ENCODE results near the gene EME1. TPM values are rescaled to one million over a fixed set of nuclear protein-coding genes. Genes with fewer than 3 reads are reported as not detected.

EME1 gene
- total and polyA plus RNA-seq, 2 donors (not counting 3 experiments of a cell fraction or from before 2014, with no cell fraction given): 5.6 to 9.1 TPM

DNA sequence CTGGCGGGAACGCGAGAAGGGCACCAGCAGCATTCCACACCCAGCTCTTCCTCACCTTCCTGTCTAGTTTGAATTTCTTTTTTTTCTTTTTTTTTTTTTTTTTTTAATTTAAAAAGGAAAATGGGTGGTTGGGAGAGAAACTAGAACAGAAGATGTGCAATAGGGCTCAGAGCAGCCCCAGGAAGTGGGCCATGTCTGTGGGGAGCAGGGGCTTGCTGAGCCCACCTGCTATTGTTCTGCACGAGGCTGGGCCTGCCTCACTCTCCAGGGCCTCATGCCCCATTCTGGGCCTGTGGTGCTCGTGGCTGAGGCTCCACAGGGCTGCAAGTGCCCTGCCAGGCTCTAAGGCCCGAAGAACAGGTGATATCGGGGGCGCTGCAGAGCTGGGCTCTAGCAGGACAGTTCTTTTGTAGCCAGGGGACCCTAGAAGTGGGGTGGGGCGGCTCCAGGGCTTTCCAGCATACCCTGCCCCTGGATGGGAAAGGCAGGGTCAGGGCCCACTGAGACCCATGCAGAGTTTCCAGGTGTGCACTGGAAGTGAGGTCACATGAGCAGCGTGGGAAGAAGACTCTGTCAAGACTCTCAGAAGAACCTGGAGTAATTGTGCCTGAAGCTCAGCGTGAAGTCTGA lies 12.4 kb upstream of the EME1 start:
- no peaks in the 10 kb centered on the region for H3K9me1 ChIP-seq (replicated peaks; ENCODE audit: control insufficient read depth, extremely low read depth, insufficient read depth, low read length)
- no peak overlapping the region for H3K4me2 ChIP-seq (ENCODE audit: insufficient read depth, low read length)
- no peaks in the 10 kb centered on the region for H3K4me1 ChIP-seq (ENCODE audit: control insufficient read depth, extremely low read depth, insufficient read depth, low read length)
- no peak overlapping the region for H3K9ac ChIP-seq (replicated peaks; ENCODE audit: extremely low read depth, insufficient read depth, low read length)
- TF ChIP-seq JUN (IDR thresholded peaks at IDR 0.05; ENCODE audit: borderline replicate concordance, insufficient read depth, insufficient read length, low read depth): no peak
- FAIRE-seq (no peak), DNase-seq (ENCODE audit: low read depth, low spot score) (no peak)
- dilution Hi-C loops (cut with MboI; ENCODE audit: extremely low pct_ligation_motif_present, low sequenced_read_pairs) (no loop called here), intact Hi-C loops (cut with micrococcal nuclease) (no loop called here)
- H4K20me1 ChIP-seq (replicated peaks; ENCODE audit: control insufficient read depth, extremely low read depth, insufficient read depth, low read length): no peaks in the 10 kb centered on the region
- no peaks in the 10 kb centered on the region for H3K27me3 ChIP-seq (ENCODE audit: control insufficient read depth in 2 of 2, insufficient read depth in 2 of 2, low read length in 2 of 2)
- TSS peak; percentile 39 for BruUV-seq (replicated peaks)
- no peak overlapping the region for H2AFZ ChIP-seq (ENCODE audit: low read depth, low read length)
- no peaks in the 10 kb centered on the region for H3K9me3 ChIP-seq (replicated peaks; ENCODE audit: control insufficient read depth, insufficient read depth, low read length)
- H3K27ac ChIP-seq (ENCODE audit: insufficient read depth, low read depth, low read length): no peak overlapping the region
- ChIA-PET POLR2A (no interaction called here), CTCF (interaction anchor here (0.7 to 4.2 kb wide), 8 partner anchors 8 to 470 kb away, joined by 3 to 30 read pairs (median 9); partner anchors contain the start of genes LRRC59, RSAD1 and XYLT2)
- no peak overlapping the region for H3K4me3 ChIP-seq (replicated peaks in 1 of 3; ENCODE audit: insufficient read depth in 1 of 3, low read depth in 1 of 3, low read length in 3 of 3)
- no peaks in the 10 kb centered on the region for H3K79me2 ChIP-seq (ENCODE audit: control insufficient read depth, insufficient read depth, low read length)
- H3K36me3 ChIP-seq (ENCODE audit: control insufficient read depth in 2 of 2, extremely low read depth in 1 of 2, insufficient read depth in 2 of 2, low read length in 2 of 2): peaks cover 2 to 29% of the 10 kb centered on the region in 2 experiments

DNA sequence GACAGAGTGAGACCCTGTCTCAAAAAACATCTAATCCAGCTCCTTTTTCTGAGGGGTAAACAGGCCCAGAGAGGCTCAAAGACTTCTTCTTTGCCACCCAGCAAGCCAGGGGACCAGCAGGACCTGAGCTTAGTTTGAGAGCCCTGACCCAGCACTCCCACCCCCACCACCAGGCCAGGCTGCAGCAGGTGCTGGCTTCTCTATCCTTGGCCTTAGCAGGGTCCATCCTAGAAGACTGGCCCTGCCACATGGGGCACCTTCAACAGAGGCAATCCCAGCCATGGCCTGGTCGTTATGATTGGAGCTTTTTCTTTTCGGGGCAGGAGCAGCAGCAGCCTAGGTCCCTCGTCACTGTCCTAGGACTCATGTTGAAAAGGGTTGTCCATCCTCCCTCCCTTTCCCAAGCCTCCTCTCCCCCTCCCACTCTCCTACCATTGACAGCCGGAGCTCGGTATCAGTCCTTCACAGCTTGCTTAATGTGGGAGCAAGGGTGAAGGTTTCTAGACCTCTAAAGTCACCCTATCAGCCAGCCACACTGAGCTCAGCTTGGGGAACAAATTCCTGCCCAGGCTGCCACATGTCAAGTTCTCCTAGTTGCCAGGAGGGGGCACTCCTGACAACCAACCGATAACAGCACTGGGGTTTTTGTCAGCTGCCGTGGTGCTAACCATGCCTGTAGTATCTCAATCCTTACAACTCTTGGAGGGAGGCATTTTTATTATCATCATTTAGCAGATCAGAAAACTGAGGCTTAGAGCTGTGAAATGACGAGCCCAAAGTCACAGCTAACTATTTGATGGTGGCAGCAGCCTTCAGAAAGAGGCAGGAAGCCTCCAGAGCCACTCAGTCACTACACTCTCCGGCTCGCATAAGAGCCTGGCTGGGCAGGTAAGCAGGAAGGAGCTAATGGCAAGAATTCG lies 11.2 kb upstream of the EME1 start:
- BruUV-seq (replicated peaks): no TSS peak
- DNase-seq (ENCODE audit: low read depth, low spot score) (peak; percentile 61), FAIRE-seq (peak; percentile 92)
- Histone ChIP-seq H3K4me3 (replicated peaks in 1 of 3; ENCODE audit: insufficient read depth in 1 of 3, low read depth in 1 of 3, low read length in 3 of 3) (no peak overlapping the region), H3K79me2 (ENCODE audit: control insufficient read depth, insufficient read depth, low read length) (no peaks in the 10 kb centered on the region), H3K4me1 (ENCODE audit: control insufficient read depth, extremely low read depth, insufficient read depth, low read length) (no peaks in the 10 kb centered on the region), H2AFZ (ENCODE audit: low read depth, low read length) (no peak overlapping the region), H3K27ac (ENCODE audit: insufficient read depth, low read depth, low read length) (no peak overlapping the region), H3K9me1 (replicated peaks; ENCODE audit: control insufficient read depth, extremely low read depth, insufficient read depth, low read length) (no peaks in the 10 kb centered on the region), H3K36me3 (ENCODE audit: control insufficient read depth in 2 of 2, extremely low read depth in 1 of 2, insufficient read depth in 2 of 2, low read length in 2 of 2) (peaks cover 0 to 27% of the 10 kb centered on the region in 2 experiments), H4K20me1 (replicated peaks; ENCODE audit: control insufficient read depth, extremely low read depth, insufficient read depth, low read length) (no peaks in the 10 kb centered on the region), H3K9me3 (replicated peaks; ENCODE audit: control insufficient read depth, insufficient read depth, low read length) (no peaks in the 10 kb centered on the region), H3K9ac (replicated peaks; ENCODE audit: extremely low read depth, insufficient read depth, low read length) (no peak overlapping the region), H3K27me3 (ENCODE audit: control insufficient read depth in 2 of 2, insufficient read depth in 2 of 2, low read length in 2 of 2) (no peaks in the 10 kb centered on the region), H3K4me2 (ENCODE audit: insufficient read depth, low read length) (no peak overlapping the region)
- dilution Hi-C loops (cut with MboI; ENCODE audit: extremely low pct_ligation_motif_present, low sequenced_read_pairs): no loop called here
- POLR2A ChIA-PET: no interaction called here
- CTCF ChIA-PET: interaction anchor here (0.8 to 4.2 kb wide), 16 partner anchors 9 to 192 kb away, joined by 3 to 30 read pairs (median 6); partner anchors contain the start of genes EME1, LRRC59, MRPL27 and RSAD1
- TF ChIP-seq MYC (IDR thresholded peaks at IDR 0.05; ENCODE audit: low read depth, low read length): no peak
- TF ChIP-seq, protein P1, sequence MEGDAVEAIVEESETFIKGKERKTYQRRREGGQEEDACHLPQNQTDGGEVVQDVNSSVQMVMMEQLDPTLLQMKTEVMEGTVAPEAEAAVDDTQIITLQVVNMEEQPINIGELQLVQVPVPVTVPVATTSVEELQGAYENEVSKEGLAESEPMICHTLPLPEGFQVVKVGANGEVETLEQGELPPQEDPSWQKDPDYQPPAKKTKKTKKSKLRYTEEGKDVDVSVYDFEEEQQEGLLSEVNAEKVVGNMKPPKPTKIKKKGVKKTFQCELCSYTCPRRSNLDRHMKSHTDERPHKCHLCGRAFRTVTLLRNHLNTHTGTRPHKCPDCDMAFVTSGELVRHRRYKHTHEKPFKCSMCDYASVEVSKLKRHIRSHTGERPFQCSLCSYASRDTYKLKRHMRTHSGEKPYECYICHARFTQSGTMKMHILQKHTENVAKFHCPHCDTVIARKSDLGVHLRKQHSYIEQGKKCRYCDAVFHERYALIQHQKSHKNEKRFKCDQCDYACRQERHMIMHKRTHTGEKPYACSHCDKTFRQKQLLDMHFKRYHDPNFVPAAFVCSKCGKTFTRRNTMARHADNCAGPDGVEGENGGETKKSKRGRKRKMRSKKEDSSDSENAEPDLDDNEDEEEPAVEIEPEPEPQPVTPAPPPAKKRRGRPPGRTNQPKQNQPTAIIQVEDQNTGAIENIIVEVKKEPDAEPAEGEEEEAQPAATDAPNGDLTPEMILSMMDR (IDR thresholded peaks at IDR 0.05; ENCODE audit: extremely low read depth in 1 of 2, insufficient read depth in 1 of 2, low read depth in 1 of 2, low read length in 2 of 2): peak; percentile 77 to 84
- TF ChIP-seq GATA2 (IDR thresholded peaks at IDR 0.05; ENCODE audit: insufficient read depth, insufficient read length, low read depth, low read length): no peak
- no peak for TF ChIP-seq POLR2AphosphoS5 (IDR thresholded peaks at IDR 0.05; ENCODE audit: insufficient read depth, low read depth, low read length)
- no peak for TF ChIP-seq EZH2 (IDR thresholded peaks at IDR 0.05; ENCODE audit: borderline replicate concordance, low read depth, low read length, severe bottlenecking)
- TF ChIP-seq FOS (IDR thresholded peaks at IDR 0.05; ENCODE audit: borderline replicate concordance, insufficient read depth, low read length): no peak
- intact Hi-C loops (cut with micrococcal nuclease): loop anchor here (1.0 kb wide), 2 partner anchors 10 to 117 kb away; no protein-coding TSS in a partner anchor
